GM12801 (cell line): ENCODE measurements around the gene SHMT2.

Experiments
- CTCF ChIP-seq: IDR thresholded peaks from one replicate; pipeline ENCODE4 v1.5.1; 2011; ENCODE audit warnings: control low read depth; ENCODE audit not compliant: insufficient read length; ENCODE audit errors: extremely low read depth

SHMT2 gene

GRCh38 chr12:57216014-57216911 is 13.2 kb upstream of the SHMT2 start, which contains the start of gene NXPH4:
Gene NXPH4 (plus strand): TSS chr12:57216794. CDS start chr12:57216970, 176 bp downstream.
- TF ChIP-seq CTCF, result no peak

GRCh38 chr12:57216921-57217879 is 12.3 kb upstream of the SHMT2 start:
- TF ChIP-seq CTCF, result no peak

GRCh38 chr12:57218030-57218853 is 11.3 kb upstream of the SHMT2 start:
- no peak for TF ChIP-seq CTCF

GRCh38 chr12:57219205-57219992 is 10.1 kb upstream of the SHMT2 start:
- no peak for TF ChIP-seq CTCF

- no peak for TF ChIP-seq CTCF
Measured at GRCh38 chr12:57219993-57220754, 9.3 kb upstream of the SHMT2 start.

- TF ChIP-seq CTCF, result no peak
Measured at GRCh38 chr12:57220770-57221168, 8.7 kb upstream of the SHMT2 start.
